Liver (tissue), 3 donors: Measurements from ENCODE around the gene ANGPTL7.

Experiments used
- EGR1 ChIP-seq, 2 donors: IDR thresholded peaks; 2 replicates each; pipeline ENCODE4 v1.6.1; 2016 to 2018; ENCODE audit warnings: antibody characterized with exemption in 2 of 2, low read depth in 2 of 2
- FOXA1 ChIP-seq: IDR thresholded peaks from 2 replicates; pipeline ENCODE4 v1.6.1; 2016; ENCODE audit warnings: antibody characterized with exemption
- GABPA ChIP-seq, 2 donors: IDR thresholded peaks in 1 of 2; conservative IDR thresholded peaks in 1 of 2; 2 replicates each; pipeline ENCODE4 v1.6.1; 2016; ENCODE audit warnings: antibody characterized with exemption in 2 of 2, mild to moderate bottlenecking in 1 of 2, moderate library complexity in 1 of 2
- HNF4G ChIP-seq: IDR thresholded peaks from 2 replicates; pipeline ENCODE4 v1.6.1; 2016; ENCODE audit warnings: antibody characterized with exemption
- RAD21 ChIP-seq, 2 donors: IDR thresholded peaks; 2 replicates each; pipeline ENCODE4 v1.6.1; 2016; ENCODE audit warnings: antibody characterized with exemption in 2 of 2, mild to moderate bottlenecking in 2 of 2
- RXRA ChIP-seq, 2 donors: IDR thresholded peaks; 2 replicates each; pipeline ENCODE4 v1.6.1; 2017 to 2018; ENCODE audit warnings: antibody characterized with exemption in 2 of 2, mild to moderate bottlenecking in 1 of 2
- SP1 ChIP-seq: IDR thresholded peaks from 2 replicates; pipeline ENCODE4 v1.6.1; 2018; ENCODE audit warnings: antibody characterized with exemption, mild to moderate bottlenecking
- TAF1 ChIP-seq: conservative IDR thresholded peaks from 2 replicates; pipeline ENCODE4 v1.6.1; 2016; ENCODE audit warnings: antibody characterized with exemption, mild to moderate bottlenecking
- YY1 ChIP-seq: IDR thresholded peaks from 2 replicates; pipeline ENCODE4 v1.6.1; 2016; ENCODE audit warnings: antibody characterized with exemption, mild to moderate bottlenecking
- ZBTB33 ChIP-seq: IDR thresholded peaks from 2 replicates; pipeline ENCODE4 v1.6.1; 2016; ENCODE audit warnings: antibody characterized with exemption
- TF ChIP-seq, protein P1 (sequence below): IDR thresholded peaks from 2 replicates; pipeline ENCODE4 v1.6.1; 2016; ENCODE audit warnings: antibody characterized with exemption, mild to moderate bottlenecking
- TF ChIP-seq, protein P2 (sequence below): fragments of 150-350 bp; IDR thresholded peaks from 2 replicates; pipeline ENCODE4 v1.5.1; 2017; ENCODE audit warnings: improper control_type of control experiment, low read depth, low read length; ENCODE audit not compliant: missing input control
- TF ChIP-seq, protein P3 (sequence below): IDR thresholded peaks from 2 replicates; pipeline ENCODE4 v1.6.1; 2016; ENCODE audit warnings: antibody characterized with exemption
- TF ChIP-seq, protein P4 (sequence below): IDR thresholded peaks from 2 replicates; pipeline ENCODE4 v1.6.1; 2016; ENCODE audit warnings: antibody characterized with exemption
- donor health status: healthy.
- donor health status: healthy.

- TF ChIP-seq, protein P1, sequence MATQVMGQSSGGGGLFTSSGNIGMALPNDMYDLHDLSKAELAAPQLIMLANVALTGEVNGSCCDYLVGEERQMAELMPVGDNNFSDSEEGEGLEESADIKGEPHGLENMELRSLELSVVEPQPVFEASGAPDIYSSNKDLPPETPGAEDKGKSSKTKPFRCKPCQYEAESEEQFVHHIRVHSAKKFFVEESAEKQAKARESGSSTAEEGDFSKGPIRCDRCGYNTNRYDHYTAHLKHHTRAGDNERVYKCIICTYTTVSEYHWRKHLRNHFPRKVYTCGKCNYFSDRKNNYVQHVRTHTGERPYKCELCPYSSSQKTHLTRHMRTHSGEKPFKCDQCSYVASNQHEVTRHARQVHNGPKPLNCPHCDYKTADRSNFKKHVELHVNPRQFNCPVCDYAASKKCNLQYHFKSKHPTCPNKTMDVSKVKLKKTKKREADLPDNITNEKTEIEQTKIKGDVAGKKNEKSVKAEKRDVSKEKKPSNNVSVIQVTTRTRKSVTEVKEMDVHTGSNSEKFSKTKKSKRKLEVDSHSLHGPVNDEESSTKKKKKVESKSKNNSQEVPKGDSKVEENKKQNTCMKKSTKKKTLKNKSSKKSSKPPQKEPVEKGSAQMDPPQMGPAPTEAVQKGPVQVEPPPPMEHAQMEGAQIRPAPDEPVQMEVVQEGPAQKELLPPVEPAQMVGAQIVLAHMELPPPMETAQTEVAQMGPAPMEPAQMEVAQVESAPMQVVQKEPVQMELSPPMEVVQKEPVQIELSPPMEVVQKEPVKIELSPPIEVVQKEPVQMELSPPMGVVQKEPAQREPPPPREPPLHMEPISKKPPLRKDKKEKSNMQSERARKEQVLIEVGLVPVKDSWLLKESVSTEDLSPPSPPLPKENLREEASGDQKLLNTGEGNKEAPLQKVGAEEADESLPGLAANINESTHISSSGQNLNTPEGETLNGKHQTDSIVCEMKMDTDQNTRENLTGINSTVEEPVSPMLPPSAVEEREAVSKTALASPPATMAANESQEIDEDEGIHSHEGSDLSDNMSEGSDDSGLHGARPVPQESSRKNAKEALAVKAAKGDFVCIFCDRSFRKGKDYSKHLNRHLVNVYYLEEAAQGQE = no peak
- TF ChIP-seq, protein P2, sequence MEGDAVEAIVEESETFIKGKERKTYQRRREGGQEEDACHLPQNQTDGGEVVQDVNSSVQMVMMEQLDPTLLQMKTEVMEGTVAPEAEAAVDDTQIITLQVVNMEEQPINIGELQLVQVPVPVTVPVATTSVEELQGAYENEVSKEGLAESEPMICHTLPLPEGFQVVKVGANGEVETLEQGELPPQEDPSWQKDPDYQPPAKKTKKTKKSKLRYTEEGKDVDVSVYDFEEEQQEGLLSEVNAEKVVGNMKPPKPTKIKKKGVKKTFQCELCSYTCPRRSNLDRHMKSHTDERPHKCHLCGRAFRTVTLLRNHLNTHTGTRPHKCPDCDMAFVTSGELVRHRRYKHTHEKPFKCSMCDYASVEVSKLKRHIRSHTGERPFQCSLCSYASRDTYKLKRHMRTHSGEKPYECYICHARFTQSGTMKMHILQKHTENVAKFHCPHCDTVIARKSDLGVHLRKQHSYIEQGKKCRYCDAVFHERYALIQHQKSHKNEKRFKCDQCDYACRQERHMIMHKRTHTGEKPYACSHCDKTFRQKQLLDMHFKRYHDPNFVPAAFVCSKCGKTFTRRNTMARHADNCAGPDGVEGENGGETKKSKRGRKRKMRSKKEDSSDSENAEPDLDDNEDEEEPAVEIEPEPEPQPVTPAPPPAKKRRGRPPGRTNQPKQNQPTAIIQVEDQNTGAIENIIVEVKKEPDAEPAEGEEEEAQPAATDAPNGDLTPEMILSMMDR = no peak
- TF ChIP-seq TAF1 = no peak
- TF ChIP-seq SP1 = no peak
- TF ChIP-seq, protein P3, sequence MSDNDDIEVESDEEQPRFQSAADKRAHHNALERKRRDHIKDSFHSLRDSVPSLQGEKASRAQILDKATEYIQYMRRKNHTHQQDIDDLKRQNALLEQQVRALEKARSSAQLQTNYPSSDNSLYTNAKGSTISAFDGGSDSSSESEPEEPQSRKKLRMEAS = no peak
- TF ChIP-seq EGR1 (IDR thresholded peaks at IDR 0.05; ENCODE audit: low read depth in 2 of 2) = no peak
- no peak for TF ChIP-seq ZBTB33
- no peak for TF ChIP-seq HNF4G
- TF ChIP-seq GABPA (IDR thresholded peaks at IDR 0.05 in 1 of 2, conservative IDR thresholded peaks at IDR 0.05 in 1 of 2) = no peak
- TF ChIP-seq RXRA (IDR thresholded peaks at IDR 0.05) = no peak
- no peak for TF ChIP-seq RAD21 (IDR thresholded peaks at IDR 0.05)
- TF ChIP-seq, protein P4, sequence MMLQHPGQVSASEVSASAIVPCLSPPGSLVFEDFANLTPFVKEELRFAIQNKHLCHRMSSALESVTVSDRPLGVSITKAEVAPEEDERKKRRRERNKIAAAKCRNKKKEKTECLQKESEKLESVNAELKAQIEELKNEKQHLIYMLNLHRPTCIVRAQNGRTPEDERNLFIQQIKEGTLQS = no peak
- TF ChIP-seq FOXA1 = no peak
- no peak for TF ChIP-seq YY1
Observed at GRCh38 chr1:11198851-11199594, 9.9 kb downstream of the ANGPTL7 start.
